ENCODE data around the gene COL20A1. TPM values are rescaled to one million over a fixed set of nuclear protein-coding genes. Genes with fewer than 3 reads are reported as not detected.

Gene COL20A1
- total and polyA plus RNA-seq, 2 of the 13 experiments (the other 11 are each of a cell fraction or from before 2014, with no cell fraction given): not detected

DNA sequence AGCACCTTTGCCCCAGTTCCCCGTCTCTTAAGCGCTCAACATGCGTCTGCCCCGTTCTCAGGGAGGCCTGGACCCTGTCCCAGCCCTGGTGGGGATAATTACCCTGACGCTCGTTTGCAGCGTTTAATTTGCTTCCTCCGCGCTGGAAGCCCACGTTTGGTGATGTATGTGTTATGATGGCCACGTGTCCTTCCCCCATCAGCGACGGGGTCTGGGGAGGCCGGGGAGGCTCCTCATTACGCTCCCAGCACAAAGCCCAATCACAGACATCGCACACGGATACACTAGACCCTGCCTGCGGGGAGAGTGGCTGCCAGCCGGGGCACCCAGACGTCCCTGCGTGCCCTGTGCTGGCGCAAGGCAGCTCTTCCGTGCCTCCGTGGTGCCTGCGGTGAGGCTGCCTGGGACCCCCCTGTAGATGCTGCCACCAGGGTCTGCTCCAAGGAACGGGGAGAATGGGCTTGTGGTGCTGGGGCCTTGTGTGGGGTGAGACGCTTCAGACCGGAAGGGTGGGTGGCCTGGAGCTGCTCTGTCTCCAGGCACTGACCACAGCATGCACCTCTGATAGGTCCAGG, 78.4 kb downstream of the COL20A1 start:
- H3K27ac ChIP-seq (ENCODE audit: extremely low read length, insufficient read depth, low read length): no peak overlapping the region
- intact Hi-C loops (cut with micrococcal nuclease; ENCODE audit: unreplicated experiment): no loop called here
- peaks cover 39% of the 10 kb centered on the region for H3K4me1 ChIP-seq (ENCODE audit: insufficient read depth, low read length)
- FAIRE-seq (no peak), DNase-seq (ENCODE audit: low spot score) (no peak), ATAC-seq (no peak)
- H3K9ac ChIP-seq (ENCODE audit: insufficient read depth, low read depth, low read length): no peak overlapping the region
- in situ Hi-C loops (cut with HindIII; ENCODE audit: extremely low pct_ligation_motif_present, low pct_unique_long_range_greater_than_20kb): no loop called here
- H3K27me3 ChIP-seq (ENCODE audit: control insufficient read depth in 1 of 2, insufficient read depth in 2 of 2, low read length in 2 of 2): peaks cover 15 to 79% of the 10 kb centered on the region in 2 experiments; a peak in 4 of 5 replicates
- TF ChIP-seq HOXA7 (CRISPR knock-in tag; IDR thresholded peaks at IDR 0.05) (0 out of 2 replicates have a peak, but pooled peaks have one; percentile 25), BRD4 (CRISPR knock-in tag; IDR thresholded peaks at IDR 0.05) (no peak), ZNF292 (CRISPR knock-in tag; IDR thresholded peaks at IDR 0.05; ENCODE audit: borderline replicate concordance, low read depth) (no peak), ZNF24 (IDR thresholded peaks at IDR 0.05) (no peak), MED13 (CRISPR knock-in tag; IDR thresholded peaks at IDR 0.05) (no peak), MIER2 (CRISPR knock-in tag; IDR thresholded peaks at IDR 0.05) (no peak), ZNF224 (CRISPR knock-in tag; IDR thresholded peaks at IDR 0.05) (no peak), SIN3A (IDR thresholded peaks at IDR 0.05; ENCODE audit: borderline replicate concordance, low read depth, low read length) (no peak), ZNF205 (CRISPR knock-in tag; IDR thresholded peaks at IDR 0.05) (no peak)
- TF ChIP-seq, protein P1, sequence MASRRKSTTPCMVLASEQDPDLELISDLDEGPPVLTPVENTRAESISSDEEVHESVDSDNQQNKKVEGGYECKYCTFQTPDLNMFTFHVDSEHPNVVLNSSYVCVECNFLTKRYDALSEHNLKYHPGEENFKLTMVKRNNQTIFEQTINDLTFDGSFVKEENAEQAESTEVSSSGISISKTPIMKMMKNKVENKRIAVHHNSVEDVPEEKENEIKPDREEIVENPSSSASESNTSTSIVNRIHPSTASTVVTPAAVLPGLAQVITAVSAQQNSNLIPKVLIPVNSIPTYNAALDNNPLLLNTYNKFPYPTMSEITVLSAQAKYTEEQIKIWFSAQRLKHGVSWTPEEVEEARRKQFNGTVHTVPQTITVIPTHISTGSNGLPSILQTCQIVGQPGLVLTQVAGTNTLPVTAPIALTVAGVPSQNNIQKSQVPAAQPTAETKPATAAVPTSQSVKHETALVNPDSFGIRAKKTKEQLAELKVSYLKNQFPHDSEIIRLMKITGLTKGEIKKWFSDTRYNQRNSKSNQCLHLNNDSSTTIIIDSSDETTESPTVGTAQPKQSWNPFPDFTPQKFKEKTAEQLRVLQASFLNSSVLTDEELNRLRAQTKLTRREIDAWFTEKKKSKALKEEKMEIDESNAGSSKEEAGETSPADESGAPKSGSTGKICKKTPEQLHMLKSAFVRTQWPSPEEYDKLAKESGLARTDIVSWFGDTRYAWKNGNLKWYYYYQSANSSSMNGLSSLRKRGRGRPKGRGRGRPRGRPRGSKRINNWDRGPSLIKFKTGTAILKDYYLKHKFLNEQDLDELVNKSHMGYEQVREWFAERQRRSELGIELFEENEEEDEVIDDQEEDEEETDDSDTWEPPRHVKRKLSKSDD (CRISPR knock-in tag; IDR thresholded peaks at IDR 0.05; ENCODE audit: low read depth): no peak
- TF ChIP-seq, protein P2, sequence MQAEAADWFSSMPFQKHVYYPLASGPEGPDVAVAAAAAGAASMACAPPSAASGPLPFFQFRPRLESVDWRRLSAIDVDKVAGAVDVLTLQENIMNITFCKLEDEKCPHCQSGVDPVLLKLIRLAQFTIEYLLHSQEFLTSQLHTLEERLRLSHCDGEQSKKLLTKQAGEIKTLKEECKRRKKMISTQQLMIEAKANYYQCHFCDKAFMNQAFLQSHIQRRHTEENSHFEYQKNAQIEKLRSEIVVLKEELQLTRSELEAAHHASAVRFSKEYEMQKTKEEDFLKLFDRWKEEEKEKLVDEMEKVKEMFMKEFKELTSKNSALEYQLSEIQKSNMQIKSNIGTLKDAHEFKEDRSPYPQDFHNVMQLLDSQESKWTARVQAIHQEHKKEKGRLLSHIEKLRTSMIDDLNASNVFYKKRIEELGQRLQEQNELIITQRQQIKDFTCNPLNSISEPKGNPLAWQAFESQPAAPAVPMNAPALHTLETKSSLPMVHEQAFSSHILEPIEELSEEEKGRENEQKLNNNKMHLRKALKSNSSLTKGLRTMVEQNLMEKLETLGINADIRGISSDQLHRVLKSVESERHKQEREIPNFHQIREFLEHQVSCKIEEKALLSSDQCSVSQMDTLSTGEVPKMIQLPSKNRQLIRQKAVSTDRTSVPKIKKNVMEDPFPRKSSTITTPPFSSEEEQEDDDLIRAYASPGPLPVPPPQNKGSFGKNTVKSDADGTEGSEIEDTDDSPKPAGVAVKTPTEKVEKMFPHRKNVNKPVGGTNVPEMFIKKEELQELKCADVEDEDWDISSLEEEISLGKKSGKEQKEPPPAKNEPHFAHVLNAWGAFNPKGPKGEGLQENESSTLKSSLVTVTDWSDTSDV (CRISPR knock-in tag; IDR thresholded peaks at IDR 0.05): no peak
- TF ChIP-seq, protein P3, sequence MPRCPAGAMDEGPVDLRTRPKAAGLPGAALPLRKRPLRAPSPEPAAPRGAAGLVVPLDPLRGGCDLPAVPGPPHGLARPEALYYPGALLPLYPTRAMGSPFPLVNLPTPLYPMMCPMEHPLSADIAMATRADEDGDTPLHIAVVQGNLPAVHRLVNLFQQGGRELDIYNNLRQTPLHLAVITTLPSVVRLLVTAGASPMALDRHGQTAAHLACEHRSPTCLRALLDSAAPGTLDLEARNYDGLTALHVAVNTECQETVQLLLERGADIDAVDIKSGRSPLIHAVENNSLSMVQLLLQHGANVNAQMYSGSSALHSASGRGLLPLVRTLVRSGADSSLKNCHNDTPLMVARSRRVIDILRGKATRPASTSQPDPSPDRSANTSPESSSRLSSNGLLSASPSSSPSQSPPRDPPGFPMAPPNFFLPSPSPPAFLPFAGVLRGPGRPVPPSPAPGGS (CRISPR knock-in tag; IDR thresholded peaks at IDR 0.05): 0 out of 2 replicates have a peak, but pooled peaks have one; percentile 23
- TF ChIP-seq, protein P4, sequence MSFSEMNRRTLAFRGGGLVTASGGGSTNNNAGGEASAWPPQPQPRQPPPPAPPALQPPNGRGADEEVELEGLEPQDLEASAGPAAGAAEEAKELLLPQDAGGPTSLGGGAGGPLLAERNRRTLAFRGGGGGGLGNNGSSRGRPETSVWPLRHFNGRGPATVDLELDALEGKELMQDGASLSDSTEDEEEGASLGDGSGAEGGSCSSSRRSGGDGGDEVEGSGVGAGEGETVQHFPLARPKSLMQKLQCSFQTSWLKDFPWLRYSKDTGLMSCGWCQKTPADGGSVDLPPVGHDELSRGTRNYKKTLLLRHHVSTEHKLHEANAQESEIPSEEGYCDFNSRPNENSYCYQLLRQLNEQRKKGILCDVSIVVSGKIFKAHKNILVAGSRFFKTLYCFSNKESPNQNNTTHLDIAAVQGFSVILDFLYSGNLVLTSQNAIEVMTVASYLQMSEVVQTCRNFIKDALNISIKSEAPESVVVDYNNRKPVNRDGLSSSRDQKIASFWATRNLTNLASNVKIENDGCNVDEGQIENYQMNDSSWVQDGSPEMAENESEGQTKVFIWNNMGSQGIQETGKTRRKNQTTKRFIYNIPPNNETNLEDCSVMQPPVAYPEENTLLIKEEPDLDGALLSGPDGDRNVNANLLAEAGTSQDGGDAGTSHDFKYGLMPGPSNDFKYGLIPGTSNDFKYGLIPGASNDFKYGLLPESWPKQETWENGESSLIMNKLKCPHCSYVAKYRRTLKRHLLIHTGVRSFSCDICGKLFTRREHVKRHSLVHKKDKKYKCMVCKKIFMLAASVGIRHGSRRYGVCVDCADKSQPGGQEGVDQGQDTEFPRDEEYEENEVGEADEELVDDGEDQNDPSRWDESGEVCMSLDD (CRISPR knock-in tag; IDR thresholded peaks at IDR 0.05; ENCODE audit: borderline replicate concordance): no peak
- BruUV-seq (replicated peaks): no TSS peak
- ChIA-PET CTCF (ENCODE audit: low intra/inter-chr PET ratio, low total read pairs) (no interaction called here), POLR2A (no interaction called here)
- no peaks in the 10 kb centered on the region for H3K9me3 ChIP-seq (ENCODE audit: low read length)
- H3K4me3 ChIP-seq (replicated peaks in 1 of 3; ENCODE audit: insufficient read depth in 1 of 3, low read depth in 2 of 3, low read length in 3 of 3): no peak overlapping the region
- no peak overlapping the region for H3K4me2 ChIP-seq (ENCODE audit: low read depth, low read length)
- H4K20me1 ChIP-seq (ENCODE audit: insufficient read depth, low read length): peaks cover 11% of the 10 kb centered on the region; the same call in 1 of the 2 replicates
- H2AFZ ChIP-seq (ENCODE audit: low read length): no peak overlapping the region
- no peaks in the 10 kb centered on the region for H3K79me2 ChIP-seq (ENCODE audit: insufficient read depth, low read length)
- H3K36me3 ChIP-seq (replicated peaks in 1 of 2; ENCODE audit: control insufficient read depth in 1 of 2, insufficient read depth in 2 of 2, low read length in 2 of 2): no peaks in the 10 kb centered on the region
- 54% methylated on average over 28 of the region's 28 CpGs for WGBS (ENCODE audit: low lambda C conversion rate)
